ENCODE data around the gene CDKN2A.

Gene CDKN2A

DNA sequence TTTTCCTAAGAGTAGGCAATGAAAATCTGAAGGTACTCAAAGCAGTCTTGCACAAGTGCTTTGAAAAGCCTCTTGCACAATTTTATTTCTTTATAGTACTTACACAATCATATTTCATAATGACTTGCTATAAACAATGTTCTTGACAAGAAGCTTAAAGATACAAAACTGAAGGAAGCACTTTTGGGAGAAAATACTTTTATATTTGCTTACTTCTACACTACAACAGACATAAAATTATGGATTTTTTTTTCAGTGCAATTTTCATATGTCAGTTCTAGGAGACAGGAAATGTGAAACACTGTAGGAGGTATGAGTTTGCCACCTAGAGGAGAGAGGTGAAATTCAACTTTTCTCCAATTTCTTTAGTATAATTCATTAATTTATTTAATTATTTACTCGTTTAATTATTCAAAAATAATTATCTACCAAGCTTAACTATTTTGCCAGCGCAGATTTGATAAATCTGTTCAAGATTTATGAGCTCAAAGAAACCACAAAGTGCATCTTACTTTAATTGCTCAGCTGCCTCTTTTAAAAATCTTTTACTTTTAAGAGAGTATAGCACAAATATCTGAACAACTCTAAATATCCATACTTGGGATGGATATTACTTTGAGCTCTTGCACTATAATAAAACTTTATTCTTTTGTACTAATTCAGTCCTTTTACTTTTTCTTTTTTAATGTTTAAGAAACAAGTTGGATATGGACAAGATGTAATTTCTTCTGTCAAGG, 43.9 kb upstream of the CDKN2A start:
- in situ Hi-C loops (cut with HindIII; ENCODE audit: low sequenced_read_pairs), result loop anchor here (25.0 kb wide), 1 partner anchor 199 kb away; no protein-coding TSS in a partner anchor
- H3K4me3 ChIP-seq (ENCODE audit: low read depth, low read length), result no peak overlapping the region
- TF ChIP-seq, protein P1, sequence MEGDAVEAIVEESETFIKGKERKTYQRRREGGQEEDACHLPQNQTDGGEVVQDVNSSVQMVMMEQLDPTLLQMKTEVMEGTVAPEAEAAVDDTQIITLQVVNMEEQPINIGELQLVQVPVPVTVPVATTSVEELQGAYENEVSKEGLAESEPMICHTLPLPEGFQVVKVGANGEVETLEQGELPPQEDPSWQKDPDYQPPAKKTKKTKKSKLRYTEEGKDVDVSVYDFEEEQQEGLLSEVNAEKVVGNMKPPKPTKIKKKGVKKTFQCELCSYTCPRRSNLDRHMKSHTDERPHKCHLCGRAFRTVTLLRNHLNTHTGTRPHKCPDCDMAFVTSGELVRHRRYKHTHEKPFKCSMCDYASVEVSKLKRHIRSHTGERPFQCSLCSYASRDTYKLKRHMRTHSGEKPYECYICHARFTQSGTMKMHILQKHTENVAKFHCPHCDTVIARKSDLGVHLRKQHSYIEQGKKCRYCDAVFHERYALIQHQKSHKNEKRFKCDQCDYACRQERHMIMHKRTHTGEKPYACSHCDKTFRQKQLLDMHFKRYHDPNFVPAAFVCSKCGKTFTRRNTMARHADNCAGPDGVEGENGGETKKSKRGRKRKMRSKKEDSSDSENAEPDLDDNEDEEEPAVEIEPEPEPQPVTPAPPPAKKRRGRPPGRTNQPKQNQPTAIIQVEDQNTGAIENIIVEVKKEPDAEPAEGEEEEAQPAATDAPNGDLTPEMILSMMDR (IDR thresholded peaks at IDR 0.05; ENCODE audit: low read depth, low read length, missing control alignments), result peak; percentile 43
- DNase-seq (ENCODE audit: low read depth), result no peak

DNA sequence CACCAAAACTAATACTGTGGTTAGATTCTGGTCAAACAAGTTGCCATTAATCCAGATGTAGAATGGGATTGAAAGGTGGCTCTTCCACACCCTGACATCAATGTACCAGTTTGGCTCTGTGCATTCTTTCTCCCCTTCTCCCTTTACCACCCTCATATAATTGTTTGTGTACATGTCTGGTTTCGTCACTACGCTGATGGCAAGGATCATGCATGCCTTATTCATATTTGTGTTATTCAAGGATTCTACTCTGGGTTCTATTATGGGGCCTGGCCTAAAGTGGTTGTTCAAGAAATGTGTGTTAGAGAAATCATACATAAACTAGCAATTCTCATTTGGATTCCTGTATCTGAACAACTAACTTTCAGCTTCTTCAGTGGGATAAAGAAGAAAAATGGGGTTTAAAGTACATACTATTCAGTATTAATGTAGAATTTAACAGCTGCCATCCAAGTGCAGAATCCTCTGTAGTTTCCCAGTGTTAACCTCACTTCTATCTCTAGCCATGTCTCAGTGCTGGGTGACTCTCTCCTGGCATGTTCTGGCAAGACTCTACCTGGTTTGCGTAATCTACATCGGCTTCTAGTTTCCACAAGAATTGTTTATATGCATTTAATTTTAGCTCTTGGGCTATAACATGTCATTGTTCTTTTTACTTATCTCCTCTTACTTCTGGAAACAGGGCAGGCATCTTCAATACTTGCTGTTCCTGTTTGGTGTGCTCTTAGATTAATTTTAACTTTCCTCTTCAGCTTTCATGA, 42.9 kb upstream of the CDKN2A start:
- TF ChIP-seq, protein P1 (IDR thresholded peaks at IDR 0.05; ENCODE audit: low read depth, low read length, missing control alignments), result no peak
- no peak overlapping the region for H3K4me3 ChIP-seq (ENCODE audit: low read depth, low read length)
- DNase-seq (ENCODE audit: low read depth), result no peak
- in situ Hi-C loops (cut with HindIII; ENCODE audit: low sequenced_read_pairs), result loop anchor here (25.0 kb wide), 1 partner anchor 200 kb away; no protein-coding TSS in a partner anchor

DNA sequence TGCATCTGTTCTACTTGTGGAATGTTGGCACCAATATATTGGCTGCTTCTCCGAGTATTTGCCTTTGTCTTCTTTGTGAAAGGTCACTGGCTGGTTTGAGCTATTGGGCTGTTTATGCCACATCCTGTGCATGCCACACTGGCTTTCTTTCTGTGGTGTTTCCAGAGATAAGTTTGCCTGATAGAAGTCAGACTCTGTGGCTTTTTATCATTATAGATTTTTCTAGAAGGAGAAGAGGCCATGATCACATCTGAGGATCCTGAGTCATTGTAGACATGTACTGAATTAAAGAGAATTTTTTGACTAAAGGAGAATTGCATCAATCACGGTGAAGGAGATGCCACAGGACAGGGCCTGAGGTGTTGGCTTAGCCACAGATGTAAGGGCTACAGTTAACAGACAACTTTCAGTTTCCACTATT, 41.4 kb upstream of the CDKN2A start:
- in situ Hi-C loops (cut with HindIII; ENCODE audit: low sequenced_read_pairs), result loop anchor here (25.0 kb wide), 1 partner anchor 202 kb away; no protein-coding TSS in a partner anchor
- no peak for DNase-seq (ENCODE audit: low read depth)
- H3K4me3 ChIP-seq (ENCODE audit: low read depth, low read length), result no peak overlapping the region
- TF ChIP-seq, protein P1 (IDR thresholded peaks at IDR 0.05; ENCODE audit: low read depth, low read length, missing control alignments), result no peak

DNA sequence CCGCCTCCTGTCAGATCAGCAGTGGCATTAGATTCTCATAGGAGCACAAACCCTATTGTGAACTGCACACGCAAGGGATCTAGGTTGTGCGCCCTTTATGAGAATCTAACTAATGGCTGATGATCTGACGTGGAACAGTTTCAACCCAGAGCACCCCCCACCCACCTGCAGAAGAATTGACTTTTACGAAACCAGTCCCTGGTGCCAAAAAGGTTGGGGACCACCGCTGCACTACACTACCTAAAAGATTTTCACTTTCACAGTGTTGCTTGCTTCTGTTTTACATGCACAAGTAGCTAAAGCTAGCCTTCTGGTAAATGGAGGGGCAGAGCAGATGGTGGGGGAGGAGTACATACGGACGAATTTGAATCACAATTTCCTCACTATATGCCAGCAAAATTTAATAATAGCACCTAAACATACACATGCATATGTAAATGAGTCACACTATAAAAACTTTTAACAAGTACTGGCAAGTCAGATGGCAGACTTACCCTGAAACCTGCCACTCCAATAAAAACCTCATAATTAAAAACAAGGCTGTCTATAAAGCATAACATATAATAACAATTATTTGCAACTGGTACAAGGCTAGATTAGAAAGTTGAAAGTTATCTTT, 38.9 kb upstream of the CDKN2A start:
- H3K4me3 ChIP-seq (ENCODE audit: low read depth, low read length), result no peak overlapping the region
- in situ Hi-C loops (cut with HindIII; ENCODE audit: low sequenced_read_pairs), result loop anchor here (25.0 kb wide), 1 partner anchor 204 kb away; no protein-coding TSS in a partner anchor
- DNase-seq (ENCODE audit: low read depth), result no peak
- TF ChIP-seq, protein P1 (IDR thresholded peaks at IDR 0.05; ENCODE audit: low read depth, low read length, missing control alignments), result no peak

DNA sequence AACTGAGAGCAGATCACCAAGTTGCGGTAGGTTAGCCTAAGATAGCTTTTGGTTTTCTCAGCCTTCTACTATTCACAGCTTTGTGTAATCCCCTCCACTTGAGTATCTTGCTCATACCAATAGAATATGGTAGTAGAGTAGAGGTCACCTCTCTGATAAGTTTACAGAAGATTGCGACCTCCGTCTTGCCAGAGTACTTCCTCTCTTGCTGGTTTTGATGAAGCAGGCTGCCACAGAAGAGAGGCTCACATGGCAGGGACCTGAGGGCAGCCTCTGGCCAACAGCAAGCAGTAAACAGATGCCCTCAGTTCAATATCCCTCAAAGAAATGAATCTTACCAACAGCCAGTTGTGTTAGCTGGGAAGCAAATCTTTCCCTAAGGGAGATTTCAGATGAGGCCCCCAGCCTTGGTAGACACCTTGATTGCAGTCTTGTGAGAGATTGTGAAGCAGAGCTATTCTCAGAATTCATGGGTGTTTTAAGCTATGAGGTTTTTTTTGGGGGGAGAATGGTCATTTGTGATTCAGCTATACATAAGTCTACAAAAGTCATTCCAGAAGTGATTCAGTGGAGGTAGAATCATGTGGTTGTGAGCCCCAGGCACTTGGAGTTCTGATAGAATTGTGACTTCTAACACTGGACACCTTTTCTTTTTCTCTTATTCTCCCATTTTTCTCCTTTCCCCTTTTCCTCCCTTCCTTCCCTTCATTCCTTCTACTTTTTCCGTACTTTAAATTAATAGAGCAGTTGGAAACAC, 37.6 kb upstream of the CDKN2A start:
- TF ChIP-seq, protein P1 (IDR thresholded peaks at IDR 0.05; ENCODE audit: low read depth, low read length, missing control alignments), result no peak
- no peak overlapping the region for H3K4me3 ChIP-seq (ENCODE audit: low read depth, low read length)
- in situ Hi-C loops (cut with HindIII; ENCODE audit: low sequenced_read_pairs), result loop anchor here (25.0 kb wide), 1 partner anchor 205 kb away; no protein-coding TSS in a partner anchor
- DNase-seq (ENCODE audit: low read depth), result no peak
